ENCODE results near the gene APBA2. TPM values are rescaled to one million over a fixed set of nuclear protein-coding genes. Genes with fewer than 3 reads are reported as not detected.

APBA2 gene
- total RNA-seq, 4 donors from 2014 or later, result 7.7 to 14.4 (median 11.6) TPM

DNA sequence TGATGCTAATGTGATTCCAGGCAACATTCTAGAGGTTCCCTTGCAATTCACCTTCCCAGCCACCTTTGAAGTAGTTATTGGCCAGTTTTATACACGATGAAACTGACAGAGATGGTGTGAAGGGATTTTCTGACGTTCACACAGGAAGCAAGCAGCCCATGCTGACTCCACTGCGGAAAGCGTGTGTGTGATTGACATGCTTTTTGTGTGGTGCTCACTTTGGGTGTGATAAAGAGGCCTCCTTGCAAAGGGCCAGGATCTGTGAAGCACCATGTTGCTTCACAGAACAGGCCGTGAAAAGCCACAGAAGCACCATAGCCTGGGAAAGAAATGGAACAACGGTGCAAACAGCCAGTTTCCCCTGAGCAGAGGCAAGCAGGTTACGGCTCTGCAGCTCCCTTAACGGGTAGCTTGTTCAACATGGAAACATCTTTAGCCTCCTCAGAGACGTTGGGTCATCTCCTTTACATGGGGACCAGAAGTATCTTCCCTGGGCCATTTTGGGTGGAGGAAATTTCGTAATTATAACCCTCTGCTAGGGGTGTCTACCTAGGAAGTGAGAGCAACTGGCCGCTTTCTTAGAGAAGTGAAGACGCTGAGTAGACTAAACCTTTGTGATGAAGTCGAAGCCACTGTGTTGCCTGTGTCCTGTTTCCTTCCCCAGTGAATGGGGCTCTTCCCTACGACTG is 108.5 kb downstream of the APBA2 start:
- no peaks in the 10 kb centered on the region for H3K36me3 ChIP-seq
- no peak for DNase-seq
- TF ChIP-seq, protein P1, sequence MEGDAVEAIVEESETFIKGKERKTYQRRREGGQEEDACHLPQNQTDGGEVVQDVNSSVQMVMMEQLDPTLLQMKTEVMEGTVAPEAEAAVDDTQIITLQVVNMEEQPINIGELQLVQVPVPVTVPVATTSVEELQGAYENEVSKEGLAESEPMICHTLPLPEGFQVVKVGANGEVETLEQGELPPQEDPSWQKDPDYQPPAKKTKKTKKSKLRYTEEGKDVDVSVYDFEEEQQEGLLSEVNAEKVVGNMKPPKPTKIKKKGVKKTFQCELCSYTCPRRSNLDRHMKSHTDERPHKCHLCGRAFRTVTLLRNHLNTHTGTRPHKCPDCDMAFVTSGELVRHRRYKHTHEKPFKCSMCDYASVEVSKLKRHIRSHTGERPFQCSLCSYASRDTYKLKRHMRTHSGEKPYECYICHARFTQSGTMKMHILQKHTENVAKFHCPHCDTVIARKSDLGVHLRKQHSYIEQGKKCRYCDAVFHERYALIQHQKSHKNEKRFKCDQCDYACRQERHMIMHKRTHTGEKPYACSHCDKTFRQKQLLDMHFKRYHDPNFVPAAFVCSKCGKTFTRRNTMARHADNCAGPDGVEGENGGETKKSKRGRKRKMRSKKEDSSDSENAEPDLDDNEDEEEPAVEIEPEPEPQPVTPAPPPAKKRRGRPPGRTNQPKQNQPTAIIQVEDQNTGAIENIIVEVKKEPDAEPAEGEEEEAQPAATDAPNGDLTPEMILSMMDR (IDR thresholded peaks at IDR 0.05), result no peak
- no peak for TF ChIP-seq POLR2A (IDR thresholded peaks at IDR 0.05)
- no peak overlapping the region for H3K27ac ChIP-seq
- H3K27me3 ChIP-seq, result no peaks in the 10 kb centered on the region
- no peaks in the 10 kb centered on the region for H3K9me3 ChIP-seq
- no peak overlapping the region for H3K4me3 ChIP-seq (replicated peaks in 1 of 3)
- H3K4me1 ChIP-seq, result no peaks in the 10 kb centered on the region
- intact Hi-C loops (cut with DNase I), result no loop called here
- 80 to 89% methylated on average over 14 of the region's 14 CpGs for WGBS, 2 donors

DNA sequence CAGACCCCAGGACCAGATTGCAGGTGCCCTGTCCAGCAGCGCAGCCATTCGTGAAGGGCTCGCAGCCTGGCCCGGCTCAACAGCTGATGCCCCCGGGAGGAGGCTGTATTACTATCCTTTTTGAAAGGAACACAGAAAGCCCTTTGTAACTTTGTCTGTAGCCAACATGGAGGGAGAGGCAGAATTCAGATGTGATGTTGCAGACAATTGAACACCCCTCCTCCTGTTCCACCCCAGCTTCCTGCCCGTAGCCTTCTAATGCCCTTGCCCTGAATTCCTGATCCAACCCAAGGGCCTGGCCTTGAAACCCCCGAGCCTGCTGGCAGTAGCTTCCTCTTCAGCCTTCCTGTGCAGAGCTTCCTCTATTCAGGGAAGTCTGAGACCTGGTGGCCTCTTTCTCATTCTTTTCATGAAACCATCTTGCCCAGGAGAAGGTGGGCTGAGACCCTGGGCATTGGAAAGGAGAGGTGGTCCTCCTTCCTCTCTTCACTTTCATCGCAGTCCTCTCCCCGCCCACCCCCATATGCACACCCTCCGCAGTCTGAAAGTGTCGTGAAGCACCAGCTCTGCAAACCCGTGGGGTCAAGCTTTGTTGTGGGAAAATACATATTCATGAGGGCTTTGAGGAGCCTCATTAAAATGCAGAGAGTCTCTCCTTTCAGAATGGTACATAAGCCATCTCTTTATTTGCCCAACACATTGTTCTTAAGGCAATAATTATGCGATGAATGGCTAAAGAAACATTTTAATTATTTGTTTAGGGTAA is 109.2 kb downstream of the APBA2 start:
- WGBS, 2 donors, result 75 to 83% methylated on average over 13 of the region's 13 CpGs
- H3K36me3 ChIP-seq, result no peaks in the 10 kb centered on the region
- H3K9me3 ChIP-seq, result no peaks in the 10 kb centered on the region
- no peak overlapping the region for H3K27ac ChIP-seq
- TF ChIP-seq POLR2A (IDR thresholded peaks at IDR 0.05), result no peak
- TF ChIP-seq, protein P1 (IDR thresholded peaks at IDR 0.05), result no peak
- intact Hi-C loops (cut with DNase I), result no loop called here
- H3K4me3 ChIP-seq (replicated peaks in 1 of 3), result no peak overlapping the region
- no peaks in the 10 kb centered on the region for H3K27me3 ChIP-seq
- no peaks in the 10 kb centered on the region for H3K4me1 ChIP-seq
- no peak for DNase-seq

DNA sequence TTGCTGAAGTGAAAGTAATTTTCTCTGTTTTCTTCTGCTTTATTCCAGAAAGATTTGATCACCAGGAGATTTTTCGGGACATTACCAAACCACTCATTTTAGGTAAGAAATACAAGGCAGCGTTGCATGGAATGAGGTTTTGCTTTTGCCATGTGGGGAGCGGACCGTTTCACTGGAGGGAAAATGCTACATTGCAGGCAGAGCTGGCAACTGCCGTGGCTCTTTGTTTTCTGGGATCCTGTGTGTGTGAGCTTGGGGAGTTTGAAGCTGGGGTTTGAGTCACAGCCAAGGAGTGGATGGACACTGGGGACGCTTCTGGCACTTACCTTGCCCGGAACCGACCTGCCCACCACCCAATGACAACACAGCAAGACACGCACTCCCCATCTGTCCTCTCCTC is 109.9 kb downstream of the APBA2 start:
- DNase-seq, result no peak
- 94 to 98% methylated on average over 9 of the region's 9 CpGs for WGBS, 2 donors
- H3K27ac ChIP-seq, result no peak overlapping the region
- H3K27me3 ChIP-seq, result no peaks in the 10 kb centered on the region
- intact Hi-C loops (cut with DNase I), result no loop called here
- no peaks in the 10 kb centered on the region for H3K36me3 ChIP-seq
- no peaks in the 10 kb centered on the region for H3K4me1 ChIP-seq
- H3K9me3 ChIP-seq, result no peaks in the 10 kb centered on the region
- TF ChIP-seq, protein P1 (IDR thresholded peaks at IDR 0.05), result no peak
- no peak for TF ChIP-seq POLR2A (IDR thresholded peaks at IDR 0.05)
- H3K4me3 ChIP-seq (replicated peaks in 1 of 3), result no peak overlapping the region

DNA sequence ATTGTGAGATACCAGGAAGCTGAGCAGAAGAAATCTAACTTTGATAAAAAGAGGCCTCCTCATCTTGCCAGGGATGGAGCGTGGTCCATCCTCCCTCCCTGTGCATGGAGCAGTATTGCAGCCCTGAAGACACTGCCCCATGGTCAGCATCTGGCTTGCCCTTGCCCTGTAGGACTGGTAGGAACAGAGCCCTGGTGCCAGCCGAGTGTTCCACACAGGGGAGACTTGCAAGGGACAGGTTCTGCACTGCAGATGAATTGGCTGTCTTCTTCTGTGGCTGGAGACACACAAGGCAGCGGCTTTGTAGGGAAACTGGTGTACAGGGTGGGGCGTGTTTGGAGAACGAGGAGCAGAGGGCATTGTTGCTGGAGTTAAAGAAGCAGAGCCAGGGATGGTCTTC is 110.5 kb downstream of the APBA2 start:
- no peak overlapping the region for H3K4me3 ChIP-seq (replicated peaks in 1 of 3)
- no peaks in the 10 kb centered on the region for H3K36me3 ChIP-seq
- H3K27ac ChIP-seq, result no peak overlapping the region
- H3K4me1 ChIP-seq, result no peaks in the 10 kb centered on the region
- DNase-seq, result no peak
- H3K9me3 ChIP-seq, result no peaks in the 10 kb centered on the region
- H3K27me3 ChIP-seq, result no peaks in the 10 kb centered on the region
- intact Hi-C loops (cut with DNase I), result no loop called here
- WGBS, 2 donors, result 91 to 93% methylated on average over 5 of the region's 5 CpGs
- no peak for TF ChIP-seq POLR2A (IDR thresholded peaks at IDR 0.05)
- TF ChIP-seq, protein P1 (IDR thresholded peaks at IDR 0.05), result no peak

DNA sequence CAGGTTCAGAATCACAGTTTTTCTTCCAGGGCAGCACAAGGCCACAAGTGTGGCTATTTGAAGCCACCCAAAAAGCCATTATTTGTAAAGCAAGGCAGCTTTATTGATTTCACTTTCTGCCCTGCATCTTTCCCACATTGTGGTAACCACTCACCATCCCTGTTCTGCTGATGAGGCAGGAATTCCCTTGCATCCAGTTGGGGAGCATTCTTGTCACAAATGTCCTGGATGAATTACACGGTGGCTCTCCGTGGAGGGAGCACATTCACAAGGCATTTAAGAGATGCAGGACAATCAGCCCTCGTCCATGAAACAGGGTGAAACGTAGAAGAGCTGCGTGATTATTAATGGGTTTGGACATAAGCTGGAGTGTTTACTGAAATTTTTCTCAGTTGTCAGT is 111.2 kb downstream of the APBA2 start:
- TF ChIP-seq, protein P1 (IDR thresholded peaks at IDR 0.05), result no peak
- no peak for TF ChIP-seq POLR2A (IDR thresholded peaks at IDR 0.05)
- WGBS, 2 donors, result 94% methylated on average over 5 of the region's 5 CpGs

More for the DNA sequence above, 111.2 kb downstream of the APBA2 start:
- Histone ChIP-seq H3K4me1 (no peaks in the 10 kb centered on the region), H3K9me3 (no peaks in the 10 kb centered on the region), H3K4me3 (replicated peaks in 1 of 3) (no peak overlapping the region), H3K36me3 (no peaks in the 10 kb centered on the region), H3K27me3 (no peaks in the 10 kb centered on the region), H3K27ac (no peak overlapping the region)
- no peak for DNase-seq
- intact Hi-C loops (cut with DNase I), result no loop called here
